MCF 10A (cell line): Measurements from ENCODE around the gene EPS8L1. TPM values are rescaled to one million over a fixed set of nuclear protein-coding genes. Genes with fewer than 3 reads are reported as not detected.
"Not testable (repeated sequence)": the region's sequence is repeated elsewhere in the genome, so short reads cannot be mapped to it uniquely, and the experiment has no call there.

ENCODE experiments used
- BruUV-seq: library from RNA; stranded (reverse); fragments of 400-500 nt; replicated peaks from 2 replicates; lab custom pipeline; 2021; lab: Mats Ljungman, UMichigan
- CTCF ChIA-PET: fragments of 300-600 bp; sonication (Branson Sonifier 250); formaldehyde crosslinking; extraction: SDS; loops from one replicate; lab custom pipeline; 2021; ENCODE audit warnings: antibody characterized with exemption, inconsistent platforms; lab: Yijun Ruan, JAX
- POLR2A ChIA-PET: fragments of 300-600, 350-650 bp; sonication (Branson Sonifier 250); formaldehyde crosslinking; extraction: SDS; loops from one replicate; lab custom pipeline; 2020; ENCODE audit warnings: antibody characterized with exemption, inconsistent platforms; lab: Yijun Ruan, JAX
- DNase-seq: peaks from one replicate; pipeline ENCODE4 v3.0.0-alpha.2; 2018; ENCODE audit not compliant: unreplicated experiment
- H3K27ac Mint-ChIP-seq: one replicate; pipeline ENCODE4 v1.8.0; 2022; ENCODE audit warnings: mild to moderate bottlenecking, low read depth, mixed read lengths; ENCODE audit not compliant: unreplicated experiment
- H3K27me3 Mint-ChIP-seq: one replicate; pipeline ENCODE4 v1.8.0; 2022; ENCODE audit warnings: mixed read lengths; ENCODE audit not compliant: insufficient read depth, unreplicated experiment
- H3K36me3 Mint-ChIP-seq: one replicate; pipeline ENCODE4 v1.8.0; 2022; ENCODE audit warnings: mild to moderate bottlenecking, moderate library complexity, mixed read lengths; ENCODE audit not compliant: insufficient read depth, unreplicated experiment
- H3K4me1 Mint-ChIP-seq: one replicate; pipeline ENCODE4 v1.8.0; 2022; ENCODE audit warnings: mixed read lengths; ENCODE audit not compliant: insufficient read depth, unreplicated experiment
- H3K4me3 Mint-ChIP-seq: one replicate; pipeline ENCODE4 v1.8.0; 2022; ENCODE audit warnings: mild to moderate bottlenecking, moderate library complexity, mixed read lengths; ENCODE audit not compliant: unreplicated experiment
- H3K9me3 Mint-ChIP-seq: one replicate; pipeline ENCODE4 v1.8.0; 2022; ENCODE audit warnings: mixed read lengths; ENCODE audit not compliant: unreplicated experiment
- intact Hi-C: fragments of 100-400 bp; cut with micrococcal nuclease; formaldehyde crosslinking; loops from 2 replicates; pipeline ENCODE4 v1.14.1; 2022
- total RNA-seq: library from RNA; stranded (reverse); gene quantifications from 2 replicates; pipeline ENCODE4 v1.2.3, GENCODE V29; 2022
- TF ChIP-seq, protein P1 (sequence below): fragments of 200-600 bp; IDR thresholded peaks from one replicate; pipeline ENCODE4 v1.8.0; 2022; ENCODE audit warnings: antibody characterized with exemption, mild to moderate bottlenecking; ENCODE audit not compliant: unreplicated experiment

Gene EPS8L1
- total RNA-seq, 1 experiment from 2014 or later, result 17.9 TPM

DNA sequence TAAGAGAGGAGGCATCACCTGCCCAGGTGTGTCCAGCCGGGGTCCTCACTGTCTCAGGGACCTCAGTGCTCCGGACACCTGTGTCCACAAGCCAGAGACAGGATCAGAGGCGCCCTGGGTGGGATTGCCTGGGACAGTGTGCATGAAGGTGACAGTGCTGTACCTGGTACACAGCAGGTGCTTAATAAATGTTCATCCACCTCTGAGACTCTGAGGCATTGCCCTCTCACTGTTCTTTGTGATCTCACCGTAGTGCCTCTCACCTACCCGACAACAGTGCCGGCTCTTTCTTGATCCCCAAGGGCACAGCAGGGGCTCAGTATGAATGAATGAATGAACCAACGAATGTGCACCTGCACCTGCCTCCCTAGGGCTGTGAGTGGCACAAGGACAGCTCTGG, 21.9 kb upstream of the EPS8L1 start:
- POLR2A ChIA-PET, result no interaction called here
- Mint-ChIP-seq H3K9me3 (no peaks in the 10 kb centered on the region), H3K27me3 (no peaks in the 10 kb centered on the region), H3K27ac (no peak overlapping the region), H3K4me1 (no peaks in the 10 kb centered on the region), H3K4me3 (no peak overlapping the region), H3K36me3 (peaks cover 75% of the 10 kb centered on the region)
- DNase-seq, result no peak
- intact Hi-C loops, result no loop called here
- BruUV-seq, result no TSS peak
- TF ChIP-seq, protein P1, sequence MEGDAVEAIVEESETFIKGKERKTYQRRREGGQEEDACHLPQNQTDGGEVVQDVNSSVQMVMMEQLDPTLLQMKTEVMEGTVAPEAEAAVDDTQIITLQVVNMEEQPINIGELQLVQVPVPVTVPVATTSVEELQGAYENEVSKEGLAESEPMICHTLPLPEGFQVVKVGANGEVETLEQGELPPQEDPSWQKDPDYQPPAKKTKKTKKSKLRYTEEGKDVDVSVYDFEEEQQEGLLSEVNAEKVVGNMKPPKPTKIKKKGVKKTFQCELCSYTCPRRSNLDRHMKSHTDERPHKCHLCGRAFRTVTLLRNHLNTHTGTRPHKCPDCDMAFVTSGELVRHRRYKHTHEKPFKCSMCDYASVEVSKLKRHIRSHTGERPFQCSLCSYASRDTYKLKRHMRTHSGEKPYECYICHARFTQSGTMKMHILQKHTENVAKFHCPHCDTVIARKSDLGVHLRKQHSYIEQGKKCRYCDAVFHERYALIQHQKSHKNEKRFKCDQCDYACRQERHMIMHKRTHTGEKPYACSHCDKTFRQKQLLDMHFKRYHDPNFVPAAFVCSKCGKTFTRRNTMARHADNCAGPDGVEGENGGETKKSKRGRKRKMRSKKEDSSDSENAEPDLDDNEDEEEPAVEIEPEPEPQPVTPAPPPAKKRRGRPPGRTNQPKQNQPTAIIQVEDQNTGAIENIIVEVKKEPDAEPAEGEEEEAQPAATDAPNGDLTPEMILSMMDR, result no peak
- CTCF ChIA-PET, result interaction anchor here (1.1 kb wide), 1 partner anchor 371 kb away, joined by 3 read pairs; no protein-coding TSS in a partner anchor

DNA sequence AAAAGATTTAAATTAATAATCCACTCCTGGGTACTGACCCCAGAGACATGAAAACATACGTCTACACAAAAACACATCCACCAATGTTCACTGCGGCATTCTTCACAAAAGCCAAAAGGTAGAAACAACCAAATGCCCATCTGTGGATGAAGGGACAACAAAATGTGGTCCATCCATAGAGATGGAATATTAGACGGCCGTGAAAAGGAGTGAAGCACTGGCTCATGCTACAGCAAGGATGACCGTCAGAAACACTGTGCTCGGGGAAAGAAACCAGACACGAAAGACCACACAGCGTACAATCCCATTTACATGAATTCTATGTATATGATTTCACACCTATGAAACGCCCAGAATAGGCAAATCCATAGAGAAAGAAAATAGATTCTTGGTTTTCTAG, 18.8 kb upstream of the EPS8L1 start:
- ChIA-PET POLR2A (no interaction called here), CTCF (no interaction called here)
- TF ChIP-seq, protein P1, result no peak
- H3K4me1 Mint-ChIP-seq, result no peaks in the 10 kb centered on the region
- no TSS peak for BruUV-seq
- no peaks in the 10 kb centered on the region for H3K9me3 Mint-ChIP-seq
- H3K4me3 Mint-ChIP-seq, result no peak overlapping the region
- H3K27me3 Mint-ChIP-seq, result no peaks in the 10 kb centered on the region
- H3K27ac Mint-ChIP-seq, result no peak overlapping the region
- DNase-seq, result no peak
- H3K36me3 Mint-ChIP-seq, result peaks cover 71% of the 10 kb centered on the region
- intact Hi-C loops, result no loop called here

DNA sequence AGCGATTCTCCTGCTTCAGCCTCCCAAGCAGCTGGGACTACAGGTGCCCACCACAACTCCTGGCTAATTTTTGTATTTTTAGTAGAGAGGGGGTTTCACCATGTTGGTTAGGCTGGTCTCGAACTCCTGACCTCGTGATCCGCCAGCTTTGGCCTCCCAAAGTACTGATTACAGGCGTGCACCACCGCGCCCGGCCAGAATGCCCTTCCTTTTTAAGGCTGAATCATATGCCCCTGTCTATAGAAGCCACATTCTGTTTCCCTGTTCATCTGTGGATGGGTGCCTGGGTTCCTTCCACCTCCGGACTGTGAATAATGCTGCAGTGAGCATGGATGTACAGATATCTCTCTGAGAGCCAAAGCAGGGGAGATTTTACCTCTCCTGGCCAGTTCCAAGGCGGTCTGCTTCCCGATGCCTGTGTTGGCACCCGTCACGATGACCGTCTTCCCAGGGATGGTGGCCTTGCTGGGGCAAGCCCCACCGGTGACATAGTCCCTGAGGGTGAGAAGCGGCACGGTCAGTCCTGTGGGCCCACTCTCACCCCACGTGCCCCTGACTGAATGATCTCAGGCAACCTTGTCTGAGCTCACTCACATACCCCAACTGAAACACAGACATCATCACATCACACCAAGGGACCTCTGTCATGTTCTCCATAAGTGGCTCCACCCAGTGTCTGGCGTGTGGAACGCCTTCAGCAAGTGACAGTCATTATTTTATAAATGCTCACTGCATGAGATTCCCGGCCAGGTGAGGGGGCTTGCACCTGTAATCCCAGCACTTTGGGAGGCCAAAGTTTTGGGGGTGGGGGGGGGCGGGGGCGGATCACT, 16.7 kb upstream of the EPS8L1 start:
- no peak for DNase-seq
- Mint-ChIP-seq H3K9me3 (no peaks in the 10 kb centered on the region), H3K27me3 (no peaks in the 10 kb centered on the region), H3K4me3 (no peak overlapping the region), H3K36me3 (peaks cover 49% of the 10 kb centered on the region), H3K27ac (no peak overlapping the region), H3K4me1 (no peaks in the 10 kb centered on the region)
- CTCF ChIA-PET, result no interaction called here
- POLR2A ChIA-PET, result no interaction called here
- intact Hi-C loops, result no loop called here
- TF ChIP-seq, protein P1, result no peak
- BruUV-seq, result no TSS peak

DNA sequence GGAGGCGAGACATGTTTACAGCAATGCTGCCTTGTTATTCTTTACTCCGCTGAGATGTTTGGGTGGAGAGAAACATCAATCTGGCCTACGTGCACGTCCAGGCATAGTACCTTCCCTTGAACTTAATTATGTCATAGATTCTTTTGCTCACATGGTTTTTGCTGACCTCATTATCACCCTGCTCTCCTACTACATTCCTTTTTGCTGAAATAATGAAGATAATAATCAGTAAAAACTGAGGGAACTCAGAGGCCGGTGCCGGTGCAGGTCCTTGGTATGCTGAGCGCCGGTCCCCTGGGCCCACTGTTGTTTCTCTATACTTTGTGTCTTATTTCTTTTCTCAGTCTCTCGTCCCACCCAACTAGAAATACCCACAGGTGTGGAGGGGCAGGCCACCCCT, 15.4 kb upstream of the EPS8L1 start:
- H3K4me1 Mint-ChIP-seq, DNase-seq, H3K4me3 Mint-ChIP-seq, POLR2A ChIA-PET, intact Hi-C loops, BruUV-seq, H3K9me3 Mint-ChIP-seq, H3K27ac Mint-ChIP-seq, H3K27me3 Mint-ChIP-seq: not testable (repeated sequence)
- CTCF ChIA-PET, result interaction anchor here (0.9 kb wide), 1 partner anchor 407 kb away, joined by 4 read pairs; no protein-coding TSS in a partner anchor
- peaks cover 37% of the 10 kb centered on the region for H3K36me3 Mint-ChIP-seq
